CD4-positive, alpha-beta T cell treated with Interleukin-17A for 1 hour (primary cell): ENCODE data around the gene FBXL7.

Source experiments
- DNase-seq: peaks from one replicate; pipeline ENCODE4 v3.0.0-alpha.2; 2020

The FBXL7 gene

GRCh38 chr5:15502208-15502607 is 2.2 kb downstream of the FBXL7 start:
- DNase-seq, result no peak

- no peak for DNase-seq
Measured at GRCh38 chr5:15506146-15506545, 6.2 kb downstream of the FBXL7 start.

- no peak for DNase-seq
Measured at GRCh38 chr5:15506897-15507296, 6.9 kb downstream of the FBXL7 start.

- no peak for DNase-seq
Measured at GRCh38 chr5:15510092-15510491, 10.1 kb downstream of the FBXL7 start.

GRCh38 chr5:15510831-15511230 is 10.9 kb downstream of the FBXL7 start:
- no peak for DNase-seq

GRCh38 chr5:15513431-15513830 is 13.5 kb downstream of the FBXL7 start:
- no peak for DNase-seq

GRCh38 chr5:15513911-15514310 is 13.9 kb downstream of the FBXL7 start:
- no peak for DNase-seq

GRCh38 chr5:15515229-15515628 is 15.2 kb downstream of the FBXL7 start:
- DNase-seq, result no peak

- DNase-seq, result no peak
Measured at GRCh38 chr5:15516486-15516885, 16.5 kb downstream of the FBXL7 start.

GRCh38 chr5:15518786-15519185 is 18.8 kb downstream of the FBXL7 start:
- DNase-seq, result no peak

GRCh38 chr5:15520856-15521255 is 20.9 kb downstream of the FBXL7 start:
- no peak for DNase-seq

- no peak for DNase-seq
Measured at GRCh38 chr5:15521381-15522186, 21.6 kb downstream of the FBXL7 start.

- DNase-seq, result no peak
Measured at GRCh38 chr5:15522187-15522520, 22.2 kb downstream of the FBXL7 start.

GRCh38 chr5:15524712-15525111 is 24.7 kb downstream of the FBXL7 start:
- no peak for DNase-seq

- DNase-seq, result no peak
Measured at GRCh38 chr5:15525703-15526275, 25.8 kb downstream of the FBXL7 start.

GRCh38 chr5:15526413-15526812 is 26.4 kb downstream of the FBXL7 start:
- no peak for DNase-seq

GRCh38 chr5:15528476-15528875 is 28.5 kb downstream of the FBXL7 start:
- no peak for DNase-seq

- DNase-seq, result no peak
Measured at GRCh38 chr5:15529013-15529412, 29.0 kb downstream of the FBXL7 start.

GRCh38 chr5:15529821-15530220 is 29.8 kb downstream of the FBXL7 start:
- no peak for DNase-seq

GRCh38 chr5:15533129-15533893 is 33.3 kb downstream of the FBXL7 start:
- no peak for DNase-seq

GRCh38 chr5:15535938-15536337 is 36.0 kb downstream of the FBXL7 start:
- no peak for DNase-seq

GRCh38 chr5:15538516-15538915 is 38.5 kb downstream of the FBXL7 start:
- DNase-seq, result no peak

- DNase-seq, result no peak
Measured at GRCh38 chr5:15539951-15540350, 40.0 kb downstream of the FBXL7 start.

GRCh38 chr5:15544039-15544438 is 44.1 kb downstream of the FBXL7 start:
- no peak for DNase-seq
